GM23338 (cell line): ENCODE results near the gene WWOX.

Experiments used
- CREB1 ChIP-seq: fragments of 250-450 bp; sonication (Bioruptor Pico); IDR thresholded peaks from 2 replicates; pipeline ENCODE4 v1.5.0; 2020; ENCODE audit warnings: low read depth, mild to moderate bottlenecking, moderate library complexity
- CTCF ChIP-seq, 2 experiments: fragments of 200-600 bp in 1 of 2; sonication (generic) in 1 of 2; conservative IDR thresholded peaks; 2 replicates each; pipeline versions ENCODE4 v1.5.1 to v1.6.1; 2016 to 2017; ENCODE audit warnings: antibody characterized with exemption in 2 of 2, low read depth in 2 of 2, mild to moderate bottlenecking in 2 of 2, moderate library complexity in 1 of 2
- EZH2 ChIP-seq: fragments of 200-600 bp; sonication (generic); IDR thresholded peaks from one replicate; pipeline ENCODE4 v1.8.0; 2017; ENCODE audit warnings: antibody characterized with exemption, mild to moderate bottlenecking, low read depth; ENCODE audit not compliant: unreplicated experiment
- EZH2phosphoT487 ChIP-seq: fragments of 200-600 bp; sonication (generic); IDR thresholded peaks from one replicate; pipeline ENCODE4 v1.8.1; 2018; ENCODE audit warnings: antibody characterized with exemption; ENCODE audit not compliant: unreplicated experiment
- POLR2AphosphoS5 ChIP-seq: IDR thresholded peaks from 2 replicates; pipeline ENCODE4 v1.6.1; 2016; ENCODE audit warnings: antibody characterized with exemption, low read depth
- REST ChIP-seq: IDR thresholded peaks from one replicate; pipeline ENCODE4 v1.6.1; 2018; ENCODE audit warnings: antibody characterized with exemption; ENCODE audit not compliant: unreplicated experiment
- TF ChIP-seq, protein P1 (sequence below): IDR thresholded peaks from 2 replicates; pipeline ENCODE4 v1.6.1; 2016; ENCODE audit warnings: antibody characterized with exemption

- TF ChIP-seq POLR2AphosphoS5 = no peak
- TF ChIP-seq CTCF (conservative IDR thresholded peaks at IDR 0.05; ENCODE audit: low read depth in 2 of 2) = no peak
- no peak for TF ChIP-seq EZH2phosphoT487
- TF ChIP-seq, protein P1, sequence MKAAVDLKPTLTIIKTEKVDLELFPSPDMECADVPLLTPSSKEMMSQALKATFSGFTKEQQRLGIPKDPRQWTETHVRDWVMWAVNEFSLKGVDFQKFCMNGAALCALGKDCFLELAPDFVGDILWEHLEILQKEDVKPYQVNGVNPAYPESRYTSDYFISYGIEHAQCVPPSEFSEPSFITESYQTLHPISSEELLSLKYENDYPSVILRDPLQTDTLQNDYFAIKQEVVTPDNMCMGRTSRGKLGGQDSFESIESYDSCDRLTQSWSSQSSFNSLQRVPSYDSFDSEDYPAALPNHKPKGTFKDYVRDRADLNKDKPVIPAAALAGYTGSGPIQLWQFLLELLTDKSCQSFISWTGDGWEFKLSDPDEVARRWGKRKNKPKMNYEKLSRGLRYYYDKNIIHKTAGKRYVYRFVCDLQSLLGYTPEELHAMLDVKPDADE = no peak
- no peak for TF ChIP-seq EZH2
- TF ChIP-seq CREB1 (CRISPR knock-in tag) = no peak
- TF ChIP-seq REST = no peak
Measured at GRCh38 chr16:78323315-78323714, 223.9 kb downstream of the WWOX start.
